ENCODE results near the gene TPP2.

Gene TPP2

GRCh38 chr13:102680133-102680717, 83.4 kb downstream of the TPP2 start:
- DNase-seq (ENCODE audit: low read depth): no peak
- TF ChIP-seq CTCF (conservative IDR thresholded peaks at IDR 0.05; ENCODE audit: low read length): no peak
- H3K4me3 ChIP-seq (ENCODE audit: low read length): no peak overlapping the region

- H3K4me3 ChIP-seq (ENCODE audit: low read length): no peak overlapping the region
- TF ChIP-seq CTCF (conservative IDR thresholded peaks at IDR 0.05; ENCODE audit: low read length): no peak
- peak; percentile 85 for DNase-seq (ENCODE audit: low read depth)
Observed at GRCh38 chr13:102680842-102681740, 84.3 kb downstream of the TPP2 start.

- TF ChIP-seq CTCF (conservative IDR thresholded peaks at IDR 0.05; ENCODE audit: low read length): no peak
- no peak for DNase-seq (ENCODE audit: low read depth)
- no peak overlapping the region for H3K4me3 ChIP-seq (ENCODE audit: low read length)
Observed at GRCh38 chr13:102682211-102682610, 85.4 kb downstream of the TPP2 start.

GRCh38 chr13:102682727-102683126, 85.9 kb downstream of the TPP2 start:
- no peak overlapping the region for H3K4me3 ChIP-seq (ENCODE audit: low read length)
- TF ChIP-seq CTCF (conservative IDR thresholded peaks at IDR 0.05; ENCODE audit: low read length): no peak
- DNase-seq (ENCODE audit: low read depth): no peak

GRCh38 chr13:102683637-102684036, 86.9 kb downstream of the TPP2 start:
- no peak overlapping the region for H3K4me3 ChIP-seq (ENCODE audit: low read length)
- TF ChIP-seq CTCF (conservative IDR thresholded peaks at IDR 0.05; ENCODE audit: low read length): no peak
- no peak for DNase-seq (ENCODE audit: low read depth)

- no peak for TF ChIP-seq CTCF (conservative IDR thresholded peaks at IDR 0.05; ENCODE audit: low read length)
- no peak overlapping the region for H3K4me3 ChIP-seq (ENCODE audit: low read length)
- no peak for DNase-seq (ENCODE audit: low read depth)
Observed at GRCh38 chr13:102686024-102686423, 89.2 kb downstream of the TPP2 start.

GRCh38 chr13:102687520-102687919, 90.7 kb downstream of the TPP2 start:
- no peak for TF ChIP-seq CTCF (conservative IDR thresholded peaks at IDR 0.05; ENCODE audit: low read length)
- DNase-seq (ENCODE audit: low read depth): no peak
- H3K4me3 ChIP-seq (ENCODE audit: low read length): no peak overlapping the region

Data from AG10803 (cell line).